ENCODE data around the gene CD48.

CD48 gene

DNA sequence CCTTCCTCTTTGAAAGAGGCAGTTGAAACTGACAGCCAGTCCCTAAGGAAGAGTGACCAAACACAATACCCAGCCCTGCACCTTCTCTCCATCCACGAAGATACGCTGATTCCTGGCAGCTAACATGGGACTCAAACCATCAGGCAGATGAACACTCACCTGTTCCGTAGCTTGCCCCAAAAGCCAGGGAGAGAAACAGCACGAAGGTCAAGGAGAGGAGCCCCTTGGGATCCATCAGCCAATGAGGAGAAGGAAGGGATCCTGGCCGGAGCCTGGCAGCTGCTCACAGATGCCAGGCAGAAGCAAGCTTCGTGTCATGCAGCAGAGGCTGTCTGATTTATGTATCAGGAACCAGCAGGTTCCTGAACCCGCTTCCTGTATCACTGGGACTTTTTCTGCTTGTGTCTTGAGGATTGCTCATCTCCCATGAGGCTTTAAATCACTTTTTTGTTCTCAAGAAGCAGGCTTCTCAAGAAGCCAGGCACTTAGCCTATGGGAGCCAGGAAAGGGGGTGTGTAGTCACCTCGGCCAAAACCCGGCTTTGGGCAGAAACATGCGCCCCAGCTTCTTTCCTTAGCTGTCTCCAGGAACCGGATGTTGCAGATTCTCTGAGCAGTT lies 64.8 kb downstream of the CD48 start, which contains the start of gene SLAMF1:
Gene SLAMF1 (minus strand): TSS at position 334 of the 618 bp plus-strand sequence. CDS start 99 bp downstream, at position 235.
- DNase-seq = no peak

DNA sequence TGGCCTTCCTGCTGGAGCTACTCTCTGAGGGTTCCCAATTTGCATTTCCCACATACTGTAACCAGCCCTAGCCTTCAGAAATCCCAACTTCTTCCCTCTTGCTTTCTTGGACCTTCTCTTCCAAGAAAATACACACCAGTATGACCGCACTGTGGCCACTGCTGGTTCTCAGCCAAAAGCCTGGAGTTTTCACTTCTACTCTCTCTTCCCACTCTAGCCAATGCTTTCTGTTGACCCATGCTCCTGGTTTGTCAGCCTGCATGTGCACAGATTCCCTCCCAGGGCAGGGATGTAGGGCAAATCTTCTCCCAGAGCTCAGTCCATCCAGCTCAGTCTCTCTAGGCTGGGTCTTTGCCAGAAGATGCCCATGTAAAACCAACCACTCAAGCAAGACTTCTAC lies 65.4 kb downstream of the CD48 start:
- no peak for DNase-seq

DNA sequence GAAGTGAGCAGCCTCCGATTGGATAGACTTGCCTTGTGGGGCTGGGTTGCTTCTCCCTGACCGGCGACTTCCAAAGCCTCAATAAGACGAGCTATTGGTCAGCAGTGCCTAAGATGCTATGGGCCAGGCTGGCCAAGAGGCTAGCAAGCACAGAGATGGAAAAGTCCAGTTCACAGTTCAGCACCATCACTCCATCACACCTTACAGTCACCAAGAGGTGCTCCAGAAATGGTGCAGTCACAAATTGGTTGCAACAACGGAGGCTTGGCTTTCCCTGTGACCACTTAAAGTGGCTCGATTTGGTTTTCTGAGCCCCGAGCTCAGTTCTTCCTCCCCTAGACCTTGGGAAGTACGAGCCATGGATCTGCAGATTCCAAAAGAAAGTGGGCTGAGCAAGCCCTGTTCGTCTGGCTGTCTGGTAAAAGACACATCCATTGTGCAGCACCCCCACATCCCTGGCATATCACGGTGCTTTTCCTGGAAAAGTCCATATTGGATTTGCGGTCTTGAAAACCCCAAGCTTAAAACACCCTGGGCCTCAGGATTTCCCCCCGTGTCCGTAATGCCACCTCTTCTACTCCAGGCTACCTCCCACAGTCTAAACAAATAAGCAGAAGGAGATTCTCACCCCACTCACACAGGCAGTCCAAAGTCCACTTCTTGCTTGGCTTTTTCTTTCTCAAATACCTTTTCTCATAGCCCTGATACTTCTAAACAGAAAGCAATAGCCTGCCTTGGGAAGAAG lies 66.1 kb downstream of the CD48 start:
- no peak for DNase-seq

GRCh38 chr1:160644399-160644798 lies 67.2 kb downstream of the CD48 start:
- no peak for DNase-seq

- no peak for DNase-seq
These were observed 68.5 kb downstream of the CD48 start for GRCh38 chr1:160643138-160643537.

- DNase-seq = no peak
These were observed 69.4 kb downstream of the CD48 start for GRCh38 chr1:160642281-160642644.

DNA sequence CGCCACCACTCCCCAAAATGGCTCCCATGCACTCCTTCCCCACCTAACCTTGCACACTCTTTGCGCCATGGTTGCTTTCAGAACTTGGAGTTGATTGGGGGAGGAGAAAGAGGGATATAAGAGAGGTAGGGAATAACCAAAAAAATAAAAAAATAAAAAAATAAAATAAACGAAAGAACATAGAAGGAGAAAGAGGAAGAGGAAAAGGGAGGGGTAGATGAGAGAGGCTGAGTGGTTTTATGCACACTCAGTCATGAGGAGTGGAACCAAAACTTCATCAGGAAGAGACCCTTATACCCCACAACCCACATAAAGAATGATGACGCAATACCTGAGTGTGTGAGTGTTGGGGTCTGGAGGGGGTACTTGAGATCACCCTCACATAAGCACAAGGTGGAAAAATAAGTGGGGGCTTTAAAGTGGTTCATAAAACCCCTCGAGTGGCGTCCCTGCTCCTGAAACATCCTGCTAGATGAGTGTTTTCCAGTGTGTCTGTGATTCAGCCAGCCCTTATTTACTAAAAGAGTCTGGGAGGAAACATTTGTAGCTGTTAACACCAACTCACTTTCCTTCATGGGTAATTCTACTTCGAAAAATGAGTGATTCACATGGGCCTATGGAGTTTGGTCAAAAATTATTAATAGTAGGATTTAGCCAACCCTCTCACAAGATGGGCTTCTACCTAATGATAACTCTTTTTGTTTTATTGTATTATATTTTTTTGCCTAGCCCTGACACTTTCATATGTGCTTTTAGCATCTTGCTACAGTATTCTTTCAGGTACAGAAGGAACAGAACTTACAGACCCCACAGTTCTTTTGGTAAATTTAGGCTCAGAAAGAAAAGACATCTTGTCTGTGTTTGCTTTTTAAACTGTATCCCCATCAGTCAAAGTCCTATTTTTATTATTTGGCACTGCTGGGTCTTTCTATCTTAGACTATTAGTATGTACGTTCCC lies 70.0 kb downstream of the CD48 start:
- no peak for DNase-seq

DNA sequence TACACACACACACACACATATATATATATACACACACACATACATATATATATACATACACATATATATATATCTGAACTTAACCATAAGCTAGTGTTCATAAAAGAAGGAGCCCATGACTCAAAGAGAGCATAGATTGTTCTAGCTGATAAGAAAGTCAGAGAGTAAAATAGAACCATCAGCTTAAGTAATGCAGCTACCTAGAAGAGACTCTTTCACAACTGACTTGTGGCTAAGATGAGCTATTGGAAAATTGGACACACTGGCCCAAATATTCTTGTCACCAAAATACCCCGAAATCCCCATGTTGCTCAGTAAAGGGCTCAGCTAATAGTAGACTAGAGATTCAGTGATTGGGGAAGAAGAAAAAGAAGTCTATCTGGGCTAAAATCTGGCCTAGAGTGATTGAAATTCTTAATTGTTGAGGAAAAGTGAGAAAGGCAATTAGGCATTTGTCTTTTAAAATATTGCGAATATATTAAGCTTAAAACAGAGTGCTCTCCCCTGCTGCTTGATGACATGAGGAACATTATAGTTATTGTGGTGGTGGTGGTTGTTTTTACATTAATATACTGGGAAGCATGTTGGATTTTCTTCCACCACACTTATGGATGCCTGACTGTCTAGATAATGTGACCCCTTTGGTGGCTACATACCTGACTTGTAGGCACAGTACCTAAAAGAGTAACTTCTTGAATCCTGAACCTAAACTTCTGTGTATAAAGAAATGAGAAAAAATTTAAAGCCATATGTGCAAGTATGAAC lies 71.1 kb downstream of the CD48 start:
- no peak for DNase-seq

GRCh38 chr1:160639652-160640051 lies 72.0 kb downstream of the CD48 start:
- no peak for DNase-seq

DNA sequence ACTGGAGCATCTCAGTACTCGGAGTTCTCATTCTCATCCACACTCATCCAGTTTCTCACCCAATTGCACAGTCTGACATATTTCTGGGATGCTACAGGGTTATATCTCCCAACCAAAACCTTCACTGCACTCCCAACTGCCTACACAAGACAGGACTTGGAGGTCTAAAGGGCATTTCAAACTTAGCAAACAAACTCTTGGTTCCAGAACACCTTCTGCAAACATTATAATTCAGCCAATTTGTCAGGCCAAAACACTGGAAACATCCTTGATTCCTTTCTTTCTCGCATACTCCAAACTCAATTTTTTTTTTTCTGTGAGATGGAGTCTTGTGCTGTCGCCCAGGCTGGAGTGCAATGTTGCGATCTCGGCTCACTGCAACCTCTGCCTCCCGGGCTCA lies 72.7 kb downstream of the CD48 start:
- DNase-seq = no peak

DNA sequence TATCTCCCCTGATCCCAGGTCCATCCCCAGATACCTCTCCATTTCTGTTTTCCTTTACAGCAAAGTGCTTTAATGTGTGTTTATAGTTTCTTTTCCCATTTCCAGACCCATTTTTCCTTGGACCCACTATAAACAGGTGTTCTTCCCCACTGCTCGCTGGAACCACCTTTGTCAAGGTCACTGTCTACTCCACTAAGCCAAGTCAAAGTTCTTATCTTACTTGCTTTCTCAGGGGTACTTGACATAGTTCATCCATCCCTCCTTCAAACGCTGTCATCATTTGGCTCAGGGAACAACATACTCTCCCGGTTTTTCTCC lies 73.1 kb downstream of the CD48 start:
- DNase-seq = no peak

- DNase-seq = no peak
These were observed 73.6 kb downstream of the CD48 start for GRCh38 chr1:160637821-160638539.

GRCh38 chr1:160637065-160637464 lies 74.6 kb downstream of the CD48 start:
- DNase-seq = no peak

DNA sequence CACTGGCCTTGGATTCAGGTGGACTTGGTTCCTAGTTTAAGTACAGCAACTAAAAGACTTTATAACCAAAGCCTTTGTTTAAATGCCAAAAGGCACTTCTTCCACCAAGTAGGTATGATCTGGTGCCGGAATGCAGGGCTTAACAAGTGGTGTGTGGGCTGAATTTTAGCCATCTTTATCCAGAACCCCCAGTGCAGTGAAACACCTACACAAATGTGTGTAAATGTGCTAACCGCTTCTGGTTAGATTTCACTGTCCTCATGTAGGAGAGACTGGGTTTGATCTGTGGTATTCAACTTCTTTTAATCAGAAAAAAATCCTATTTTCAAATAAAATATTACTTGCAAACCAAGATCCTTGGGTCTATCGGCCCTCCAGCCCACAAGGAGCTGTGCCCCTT lies 75.1 kb downstream of the CD48 start:
- no peak for DNase-seq

GRCh38 chr1:160636076-160636475 lies 75.5 kb downstream of the CD48 start:
- DNase-seq = no peak

- DNase-seq = no peak
These were observed 76.8 kb downstream of the CD48 start for GRCh38 chr1:160634543-160635491.

- no peak for DNase-seq
These were observed 78.2 kb downstream of the CD48 start for GRCh38 chr1:160633330-160633903.

DNA sequence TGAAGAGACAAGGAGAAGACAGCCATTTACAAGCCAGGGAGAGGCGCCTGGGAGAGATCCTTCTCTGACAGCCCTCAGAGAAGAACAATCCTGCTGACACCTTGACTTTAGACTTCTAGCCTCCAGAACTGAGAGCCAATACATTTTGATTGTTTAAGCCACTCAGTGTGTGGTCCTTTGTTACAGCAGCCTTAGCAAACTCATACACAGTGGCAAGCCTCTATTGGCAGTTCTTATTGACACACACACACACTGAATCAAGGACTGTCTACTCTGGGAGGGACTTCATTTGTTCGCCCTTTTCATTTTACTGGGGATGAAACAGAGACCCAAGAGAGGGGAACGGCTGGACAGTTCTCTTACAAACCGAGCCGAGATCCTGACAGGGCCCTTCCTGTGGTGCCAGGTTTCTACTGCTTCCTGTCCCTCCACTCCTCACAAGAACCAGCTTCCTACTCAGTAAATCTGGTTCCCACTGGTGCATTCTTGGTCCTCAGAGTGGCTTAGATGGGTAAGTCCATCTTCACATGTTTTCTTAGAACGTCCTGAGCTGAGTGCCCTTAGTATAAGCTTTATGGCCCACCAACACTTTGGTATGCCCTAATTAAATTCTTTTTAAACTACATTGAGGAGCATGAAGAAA lies 79.5 kb downstream of the CD48 start:
- no peak for DNase-seq

GRCh38 chr1:160630523-160631451 lies 80.8 kb downstream of the CD48 start:
- DNase-seq = no peak
